WTC11 (cell line): ENCODE results near the gene PCDHGB4.

ENCODE experiments used
- ELF4 ChIP-seq: sonication (generic); formaldehyde crosslinking; IDR thresholded peaks from 2 replicates; pipeline ENCODE4 v1.8.1; 2022; ENCODE audit warnings: low read depth, mild to moderate bottlenecking, moderate library complexity, missing genetic modification reagents
- FOXP1 ChIP-seq: sonication (generic); formaldehyde crosslinking; IDR thresholded peaks from 2 replicates; pipeline ENCODE4 v1.8.0; 2022; ENCODE audit warnings: missing genetic modification reagents, mild to moderate bottlenecking, moderate library complexity, borderline replicate concordance
- MYBL2 ChIP-seq: sonication (generic); formaldehyde crosslinking; IDR thresholded peaks from 2 replicates; pipeline ENCODE4 v1.8.1; 2023; ENCODE audit warnings: mild to moderate bottlenecking, moderate library complexity, missing genetic modification reagents
- NR3C1 ChIP-seq: sonication (generic); formaldehyde crosslinking; conservative IDR thresholded peaks from 2 replicates; pipeline ENCODE4 v1.8.1; 2023; ENCODE audit warnings: low read depth, mild to moderate bottlenecking, missing genetic modification reagents
- TCF7 ChIP-seq: sonication (generic); formaldehyde crosslinking; IDR thresholded peaks from 2 replicates; pipeline ENCODE4 v1.8.0; 2022; ENCODE audit warnings: mild to moderate bottlenecking, low read depth, missing genetic modification reagents, moderate library complexity
- ZNF138 ChIP-seq: sonication (generic); formaldehyde crosslinking; conservative IDR thresholded peaks from 2 replicates; pipeline ENCODE4 v1.8.1; 2022; ENCODE audit warnings: mild to moderate bottlenecking, moderate library complexity, missing genetic modification reagents
- ZNF423 ChIP-seq: fragments of 250-450 bp; sonication (Bioruptor Pico); IDR thresholded peaks from 2 replicates; pipeline ENCODE4 v2.1.2; 2022; ENCODE audit warnings: mild to moderate bottlenecking, moderate library complexity
- TF ChIP-seq, protein P1 (sequence below): fragments of 200-600 bp; IDR thresholded peaks from 2 replicates; pipeline ENCODE4 v1.8.0; 2022; ENCODE audit warnings: antibody characterized with exemption

DNA sequence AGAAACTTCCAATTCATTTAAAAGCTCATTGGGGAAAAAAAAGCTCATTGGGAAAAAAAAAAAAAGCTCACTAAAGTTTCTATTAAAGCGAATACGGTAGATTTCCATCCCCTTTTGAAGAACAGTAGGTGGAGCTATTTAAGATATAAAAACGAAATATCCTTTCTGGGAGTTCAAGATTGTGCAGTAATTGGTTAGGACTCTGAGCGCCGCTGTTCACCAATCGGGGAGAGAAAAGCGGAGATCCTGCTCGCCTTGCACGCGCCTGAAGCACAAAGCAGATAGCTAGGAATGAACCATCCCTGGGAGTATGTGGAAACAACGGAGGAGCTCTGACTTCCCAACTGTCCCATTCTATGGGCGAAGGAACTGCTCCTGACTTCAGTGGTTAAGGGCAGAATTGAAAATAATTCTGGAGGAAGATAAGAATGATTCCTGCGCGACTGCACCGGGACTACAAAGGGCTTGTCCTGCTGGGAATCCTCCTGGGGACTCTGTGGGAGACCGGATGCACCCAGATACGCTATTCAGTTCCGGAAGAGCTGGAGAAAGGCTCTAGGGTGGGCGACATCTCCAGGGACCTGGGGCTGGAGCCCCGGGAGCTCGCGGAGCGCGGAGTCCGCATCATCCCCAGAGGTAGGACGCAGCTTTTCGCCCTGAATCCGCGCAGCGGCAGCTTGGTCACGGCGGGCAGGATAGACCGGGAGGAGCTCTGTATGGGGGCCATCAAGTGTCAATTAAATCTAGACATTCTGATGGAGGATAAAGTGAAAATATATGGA, 43.0 kb downstream of the PCDHGB4 start, which contains the start of gene PCDHGA12:
- TF ChIP-seq NR3C1 (no peak), MYBL2 (CRISPR knock-in tag) (no peak), ZNF423 (CRISPR knock-in tag) (no peak), ELF4 (CRISPR knock-in tag) (no peak), FOXP1 (CRISPR knock-in tag) (no peak), ZNF138 (no peak), TCF7 (CRISPR knock-in tag) (no peak)
- TF ChIP-seq, protein P1, sequence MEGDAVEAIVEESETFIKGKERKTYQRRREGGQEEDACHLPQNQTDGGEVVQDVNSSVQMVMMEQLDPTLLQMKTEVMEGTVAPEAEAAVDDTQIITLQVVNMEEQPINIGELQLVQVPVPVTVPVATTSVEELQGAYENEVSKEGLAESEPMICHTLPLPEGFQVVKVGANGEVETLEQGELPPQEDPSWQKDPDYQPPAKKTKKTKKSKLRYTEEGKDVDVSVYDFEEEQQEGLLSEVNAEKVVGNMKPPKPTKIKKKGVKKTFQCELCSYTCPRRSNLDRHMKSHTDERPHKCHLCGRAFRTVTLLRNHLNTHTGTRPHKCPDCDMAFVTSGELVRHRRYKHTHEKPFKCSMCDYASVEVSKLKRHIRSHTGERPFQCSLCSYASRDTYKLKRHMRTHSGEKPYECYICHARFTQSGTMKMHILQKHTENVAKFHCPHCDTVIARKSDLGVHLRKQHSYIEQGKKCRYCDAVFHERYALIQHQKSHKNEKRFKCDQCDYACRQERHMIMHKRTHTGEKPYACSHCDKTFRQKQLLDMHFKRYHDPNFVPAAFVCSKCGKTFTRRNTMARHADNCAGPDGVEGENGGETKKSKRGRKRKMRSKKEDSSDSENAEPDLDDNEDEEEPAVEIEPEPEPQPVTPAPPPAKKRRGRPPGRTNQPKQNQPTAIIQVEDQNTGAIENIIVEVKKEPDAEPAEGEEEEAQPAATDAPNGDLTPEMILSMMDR = no peak
